Measurements from ENCODE around the gene CD8B2.

DNA sequence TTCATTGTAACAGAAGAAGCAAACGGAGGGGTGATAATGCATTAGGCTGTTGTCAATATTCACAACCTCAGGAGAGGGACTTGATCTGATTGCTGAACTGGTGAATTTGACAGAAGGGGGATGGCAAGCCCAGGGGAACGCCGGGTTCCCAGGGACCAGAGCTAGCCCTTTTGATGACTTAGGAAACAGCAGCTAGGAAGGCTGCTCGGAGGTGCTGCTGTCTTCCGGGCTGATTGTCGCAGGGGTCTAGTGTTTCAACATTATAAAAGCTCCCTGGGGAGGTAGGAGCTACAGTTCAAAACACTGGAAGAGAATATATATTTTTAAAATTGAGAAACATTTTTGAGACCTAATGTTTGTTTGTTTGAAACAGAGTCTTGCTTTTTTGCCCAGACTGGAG is 47.3 kb downstream of the CD8B2 start:
- no peak for TF ChIP-seq POLR2A (conservative IDR thresholded peaks at IDR 0.05)
- TF ChIP-seq ZNF57 (CRISPR knock-in tag; IDR thresholded peaks at IDR 0.05), result no peak
- TF ChIP-seq CTCF (IDR thresholded peaks at IDR 0.05 in 2 of 3, conservative IDR thresholded peaks at IDR 0.05 in 1 of 3; ENCODE audit: insufficient read depth in 2 of 3, low read depth in 1 of 3, low read length in 3 of 3), result no peak
- TF ChIP-seq ZNF274 (IDR thresholded peaks at IDR 0.05; ENCODE audit: borderline replicate concordance, low read depth, low read length), result no peak
- no peak for TF ChIP-seq CREB1 (IDR thresholded peaks at IDR 0.05)
- no peak for TF ChIP-seq CREB1 (CRISPR knock-in tag; IDR thresholded peaks at IDR 0.05)
- no peak for TF ChIP-seq ZNF79 (CRISPR knock-in tag; IDR thresholded peaks at IDR 0.05; ENCODE audit: low read depth)
- TF ChIP-seq, protein P1, sequence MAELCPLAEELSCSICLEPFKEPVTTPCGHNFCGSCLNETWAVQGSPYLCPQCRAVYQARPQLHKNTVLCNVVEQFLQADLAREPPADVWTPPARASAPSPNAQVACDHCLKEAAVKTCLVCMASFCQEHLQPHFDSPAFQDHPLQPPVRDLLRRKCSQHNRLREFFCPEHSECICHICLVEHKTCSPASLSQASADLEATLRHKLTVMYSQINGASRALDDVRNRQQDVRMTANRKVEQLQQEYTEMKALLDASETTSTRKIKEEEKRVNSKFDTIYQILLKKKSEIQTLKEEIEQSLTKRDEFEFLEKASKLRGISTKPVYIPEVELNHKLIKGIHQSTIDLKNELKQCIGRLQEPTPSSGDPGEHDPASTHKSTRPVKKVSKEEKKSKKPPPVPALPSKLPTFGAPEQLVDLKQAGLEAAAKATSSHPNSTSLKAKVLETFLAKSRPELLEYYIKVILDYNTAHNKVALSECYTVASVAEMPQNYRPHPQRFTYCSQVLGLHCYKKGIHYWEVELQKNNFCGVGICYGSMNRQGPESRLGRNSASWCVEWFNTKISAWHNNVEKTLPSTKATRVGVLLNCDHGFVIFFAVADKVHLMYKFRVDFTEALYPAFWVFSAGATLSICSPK (IDR thresholded peaks at IDR 0.05; ENCODE audit: borderline replicate concordance), result no peak

All from K562 (cell line).